Activated naive CD8-positive, alpha-beta T cell treated with anti-CD3 and anti-CD28 coated beads for 36 hours (primary cell): ENCODE results near the gene ASCC1. TPM values are rescaled to one million over a fixed set of nuclear protein-coding genes. Genes with fewer than 3 reads are reported as not detected.
A peak's percentile ranks its signal among the peaks of the same experiment; 100 is the strongest.
"Not testable (repeated sequence)": the region's sequence is repeated elsewhere in the genome, so short reads cannot be mapped to it uniquely, and the experiment has no call there.

Source experiments
- DNase-seq: peaks from one replicate; pipeline ENCODE4 v3.0.0; 2021
- H3K27ac Mint-ChIP-seq: one replicate; pipeline ENCODE4 v1.8.0; 2022; ENCODE audit warnings: mild to moderate bottlenecking, moderate library complexity, mixed read lengths
- H3K27me3 Mint-ChIP-seq: one replicate; pipeline ENCODE4 v1.8.0; 2022; ENCODE audit warnings: mild to moderate bottlenecking, mixed read lengths
- H3K36me3 Mint-ChIP-seq: one replicate; pipeline ENCODE4 v1.8.0; 2021; ENCODE audit warnings: mild to moderate bottlenecking, mixed read lengths
- H3K4me1 Mint-ChIP-seq: one replicate; pipeline ENCODE4 v1.8.0; 2021; ENCODE audit warnings: mixed read lengths
- H3K4me3 Mint-ChIP-seq: one replicate; pipeline ENCODE4 v1.8.0; 2022; ENCODE audit warnings: mild to moderate bottlenecking, moderate library complexity, mixed read lengths
- H3K9me3 Mint-ChIP-seq: one replicate; pipeline ENCODE4 v1.8.0; 2022; ENCODE audit warnings: mixed read lengths
- total RNA-seq, 2 experiments: library from RNA; stranded (reverse); gene quantifications; one replicate each; pipeline ENCODE4 v1.2.3, GENCODE V29; 2021

Gene ASCC1
- total RNA-seq, 2 experiments from 2014 or later = 57.3 to 57.7 TPM

DNA sequence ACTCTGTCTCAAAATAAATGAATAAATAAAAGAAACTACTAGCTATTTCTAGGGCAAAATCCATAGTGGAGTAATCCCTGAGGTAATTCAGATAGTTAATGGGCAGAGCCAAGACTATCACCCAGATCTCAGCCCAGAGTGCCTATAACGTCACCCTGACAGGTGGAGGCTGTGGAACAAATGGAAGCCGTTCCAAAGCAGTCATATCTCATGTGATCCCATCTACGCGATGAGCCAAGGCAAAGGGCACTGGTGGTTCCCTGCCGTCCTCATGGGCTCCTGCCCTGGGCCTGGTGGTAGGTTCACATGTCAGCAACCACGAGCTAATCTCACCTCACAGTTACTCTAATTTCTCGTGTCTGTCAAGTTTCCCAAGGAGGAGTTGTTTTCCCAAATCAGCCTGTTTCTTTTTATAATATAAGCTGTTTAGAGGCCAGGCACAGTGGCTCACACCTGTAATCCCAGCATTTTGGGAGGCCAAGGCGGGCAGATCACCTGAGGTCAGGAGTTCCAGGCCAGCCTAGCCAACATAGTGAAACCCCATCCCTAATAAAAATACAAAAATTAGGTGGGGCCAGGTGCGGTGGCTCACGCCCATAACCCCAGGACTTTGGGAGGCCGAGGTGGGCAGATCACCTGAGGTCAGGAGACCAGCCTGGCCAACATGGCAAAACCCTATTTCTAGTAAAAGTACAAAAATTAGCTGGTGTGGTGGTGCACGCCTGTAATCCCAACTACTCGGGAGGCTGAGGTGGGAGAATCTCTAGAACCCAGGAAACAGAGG lies 22.5 kb upstream of the ASCC1 start:
- Mint-ChIP-seq H3K27me3 (no peaks in the 10 kb centered on the region), H3K9me3 (no peaks in the 10 kb centered on the region), H3K36me3 (peaks cover 19% of the 10 kb centered on the region), H3K4me1 (peaks cover 33% of the 10 kb centered on the region), H3K4me3 (no peak overlapping the region), H3K27ac (no peak overlapping the region)
- no peak for DNase-seq

DNA sequence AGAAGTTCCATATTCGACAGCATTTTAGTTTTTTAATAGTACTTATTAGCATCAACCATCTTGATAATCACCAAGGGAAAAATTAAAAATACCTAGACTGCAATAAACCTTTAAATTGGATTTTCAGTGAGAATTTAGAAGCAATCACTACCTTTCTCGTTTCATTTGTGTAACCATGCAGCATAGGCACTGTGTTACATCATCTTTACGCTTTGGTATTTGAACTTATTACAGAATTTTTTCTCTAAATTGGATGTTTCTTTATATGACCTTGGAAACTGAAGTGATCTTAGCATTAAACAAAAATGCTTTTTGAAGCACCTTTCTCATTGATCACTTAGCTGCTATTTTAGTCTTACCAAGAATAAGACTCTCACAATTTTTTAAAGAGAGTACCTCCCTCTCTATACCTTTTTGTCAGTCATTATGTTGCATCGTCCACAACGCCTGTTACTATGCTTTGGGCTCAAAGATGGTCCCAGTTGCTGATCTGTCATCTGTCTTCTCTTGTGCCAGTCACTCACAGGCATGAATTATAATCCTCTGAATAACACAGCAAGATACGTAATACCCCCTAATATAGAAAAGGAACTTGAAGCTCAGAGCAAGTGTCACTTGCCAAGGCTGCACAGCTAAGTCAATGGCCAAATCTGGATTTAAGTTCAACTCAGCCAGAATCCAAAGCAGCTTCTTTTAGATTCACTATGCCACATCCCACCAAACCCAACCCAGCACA lies 19.6 kb upstream of the ASCC1 start:
- Mint-ChIP-seq H3K27ac (peak overlapping the region; percentile 60), H3K9me3 (no peaks in the 10 kb centered on the region), H3K36me3 (peaks cover 26% of the 10 kb centered on the region), H3K27me3 (no peaks in the 10 kb centered on the region), H3K4me1 (peaks cover 11% of the 10 kb centered on the region), H3K4me3 (no peak overlapping the region)
- no peak for DNase-seq

- peaks cover 11% of the 10 kb centered on the region for H3K4me1 Mint-ChIP-seq
- no peaks in the 10 kb centered on the region for H3K9me3 Mint-ChIP-seq
- peaks cover 33% of the 10 kb centered on the region for H3K36me3 Mint-ChIP-seq
- H3K27ac Mint-ChIP-seq = no peak overlapping the region
- H3K27me3 Mint-ChIP-seq = no peaks in the 10 kb centered on the region
- H3K4me3 Mint-ChIP-seq = no peak overlapping the region
- no peak for DNase-seq
Observed at GRCh38 chr10:72234560-72235095, 18.6 kb upstream of the ASCC1 start.

- H3K4me1 Mint-ChIP-seq = peaks cover 17% of the 10 kb centered on the region
- H3K27ac Mint-ChIP-seq = no peak overlapping the region
- peaks cover 39% of the 10 kb centered on the region for H3K36me3 Mint-ChIP-seq
- no peak overlapping the region for H3K4me3 Mint-ChIP-seq
- no peaks in the 10 kb centered on the region for H3K9me3 Mint-ChIP-seq
- no peaks in the 10 kb centered on the region for H3K27me3 Mint-ChIP-seq
- no peak for DNase-seq
Observed at GRCh38 chr10:72233621-72234020, 17.5 kb upstream of the ASCC1 start.

GRCh38 chr10:72229261-72230251 lies 13.5 kb upstream of the ASCC1 start:
- peaks cover 34% of the 10 kb centered on the region for H3K4me1 Mint-ChIP-seq
- no peaks in the 10 kb centered on the region for H3K9me3 Mint-ChIP-seq
- DNase-seq = no peak
- peaks cover 40% of the 10 kb centered on the region for H3K36me3 Mint-ChIP-seq
- H3K27me3 Mint-ChIP-seq = no peaks in the 10 kb centered on the region
- H3K27ac Mint-ChIP-seq = peak overlapping the region; percentile 68
- H3K4me3 Mint-ChIP-seq = no peak overlapping the region

DNA sequence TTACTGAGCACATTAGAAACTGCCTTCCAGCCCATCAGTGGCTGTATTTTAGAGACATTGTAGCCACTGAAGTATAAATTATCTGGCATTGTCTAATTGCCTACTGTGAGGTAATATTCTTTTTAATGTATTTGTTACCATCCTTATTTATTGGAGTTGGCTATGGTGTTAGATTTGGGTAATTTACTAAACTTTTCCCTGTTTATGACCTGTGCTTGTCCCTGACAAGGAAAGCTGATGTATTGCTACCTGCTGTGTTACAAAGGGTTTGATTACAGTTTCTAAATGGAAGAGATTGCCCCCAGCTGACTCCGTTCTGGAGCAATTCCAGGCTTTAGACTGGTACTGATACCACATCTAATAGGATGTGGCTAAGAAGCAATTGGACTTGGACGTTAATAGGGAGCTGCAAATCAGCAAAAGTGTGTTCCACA lies 12.3 kb upstream of the ASCC1 start:
- Mint-ChIP-seq H3K4me3 (no peak overlapping the region), H3K36me3 (peaks cover 45% of the 10 kb centered on the region), H3K9me3 (no peaks in the 10 kb centered on the region), H3K27me3 (no peaks in the 10 kb centered on the region), H3K4me1 (peaks cover 44% of the 10 kb centered on the region), H3K27ac (peak overlapping the region; percentile 51)
- DNase-seq = no peak

DNA sequence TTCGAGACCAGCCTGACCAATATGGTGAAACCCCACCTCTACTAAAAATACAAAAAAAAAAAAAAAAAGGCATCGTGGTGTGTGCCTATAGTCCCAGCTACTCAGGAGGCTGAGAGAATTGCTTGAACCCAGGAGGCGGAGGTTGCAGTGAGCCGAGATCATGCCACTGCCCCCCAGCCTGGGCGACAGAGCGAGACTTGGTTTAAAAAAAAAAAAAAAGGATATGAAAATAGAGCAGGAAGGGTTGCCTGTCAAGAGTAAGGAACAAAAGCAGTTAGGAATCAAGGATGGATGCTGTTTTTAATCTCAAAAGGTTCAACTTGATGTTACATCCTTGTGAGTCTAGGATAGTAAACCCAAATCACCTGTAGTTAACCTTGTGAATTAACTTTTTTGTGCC lies 11.8 kb upstream of the ASCC1 start:
- H3K9me3 Mint-ChIP-seq = no peaks in the 10 kb centered on the region
- H3K4me1 Mint-ChIP-seq = peaks cover 44% of the 10 kb centered on the region
- peaks cover 40% of the 10 kb centered on the region for H3K36me3 Mint-ChIP-seq
- H3K4me3 Mint-ChIP-seq = no peak overlapping the region
- no peak for DNase-seq
- no peak overlapping the region for H3K27ac Mint-ChIP-seq
- no peaks in the 10 kb centered on the region for H3K27me3 Mint-ChIP-seq

DNA sequence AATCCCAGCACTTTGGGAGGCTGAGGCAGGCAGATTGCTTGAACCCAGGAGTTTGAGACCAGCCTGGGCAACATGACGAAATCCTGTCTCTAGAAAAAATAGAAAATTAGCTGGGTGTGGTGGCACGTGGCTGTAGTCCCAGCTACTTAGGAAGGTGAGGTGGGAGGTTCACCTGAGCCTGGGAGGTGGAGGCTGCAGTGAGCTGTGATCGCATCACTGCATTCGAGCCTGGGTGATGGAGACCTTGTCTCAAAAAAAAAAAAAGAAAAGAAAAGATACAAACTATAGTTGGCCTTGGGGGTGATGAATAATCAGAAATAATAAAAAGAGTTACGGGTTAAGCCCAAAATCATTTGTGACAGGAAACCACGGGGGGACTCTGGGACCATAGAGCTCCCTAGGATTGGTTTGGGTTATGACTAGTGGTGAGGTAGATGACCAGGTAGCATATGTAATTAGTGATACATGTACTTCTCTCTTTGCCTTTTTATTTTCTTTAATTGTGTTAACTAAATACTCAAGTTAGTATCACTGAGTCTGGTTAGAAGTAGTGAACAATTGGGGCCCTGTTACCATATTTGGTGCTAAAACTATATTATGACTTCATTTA lies 10.4 kb upstream of the ASCC1 start:
- DNase-seq = no peak
- no peaks in the 10 kb centered on the region for H3K9me3 Mint-ChIP-seq
- no peaks in the 10 kb centered on the region for H3K27me3 Mint-ChIP-seq
- H3K27ac Mint-ChIP-seq = peak overlapping the region; percentile 82
- H3K36me3 Mint-ChIP-seq = peaks cover 39% of the 10 kb centered on the region
- peaks cover 47% of the 10 kb centered on the region for H3K4me1 Mint-ChIP-seq
- no peak overlapping the region for H3K4me3 Mint-ChIP-seq

DNA sequence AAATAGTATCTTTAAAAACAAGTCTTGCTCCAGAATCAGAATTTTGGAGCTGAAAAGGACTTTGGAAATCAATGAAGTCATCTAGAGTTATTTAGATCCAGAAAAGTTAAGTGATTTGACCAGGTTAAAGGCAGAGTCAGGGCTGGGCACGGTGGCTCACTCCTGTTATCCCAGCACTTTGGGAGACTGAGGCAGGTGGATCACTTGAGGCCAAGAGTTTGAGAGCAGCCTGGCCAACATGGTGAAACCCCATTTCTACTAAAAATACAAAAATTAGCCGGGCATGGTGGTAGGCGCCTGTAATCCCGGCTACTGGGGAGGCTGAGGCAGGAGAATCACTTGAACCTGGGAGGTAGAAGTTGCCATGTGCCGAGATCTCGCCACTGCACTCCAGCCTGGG lies 8.1 kb upstream of the ASCC1 start:
- not testable (repeated sequence) for H3K9me3 Mint-ChIP-seq, H3K4me3 Mint-ChIP-seq, DNase-seq, H3K27me3 Mint-ChIP-seq
- Mint-ChIP-seq H3K4me1 (peaks cover 54% of the 10 kb centered on the region), H3K36me3 (peaks cover 27% of the 10 kb centered on the region), H3K27ac (peak overlapping the region; percentile 78)

DNA sequence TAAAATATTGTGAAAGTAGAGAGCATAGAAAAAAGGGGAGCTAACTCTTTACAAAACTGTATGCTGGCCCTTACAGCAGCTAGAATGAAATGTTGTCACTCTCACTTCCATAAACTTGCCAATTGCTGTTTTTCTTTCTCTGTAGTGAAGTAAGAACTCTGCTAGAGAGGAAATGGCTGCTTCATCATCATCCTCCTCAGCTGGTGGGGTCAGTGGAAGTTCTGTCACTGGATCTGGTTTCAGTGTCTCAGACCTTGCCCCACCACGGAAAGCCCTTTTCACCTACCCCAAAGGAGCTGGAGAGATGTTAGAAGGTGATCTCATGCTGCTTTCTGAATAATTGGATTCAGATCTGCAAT lies 7.6 kb upstream of the ASCC1 start:
- peaks cover 28% of the 10 kb centered on the region for H3K36me3 Mint-ChIP-seq
- H3K27me3 Mint-ChIP-seq = no peaks in the 10 kb centered on the region
- H3K4me3 Mint-ChIP-seq = peak overlapping the region; percentile 12
- peaks cover 56% of the 10 kb centered on the region for H3K4me1 Mint-ChIP-seq
- peak overlapping the region; percentile 78 for H3K27ac Mint-ChIP-seq
- peak; percentile 37 for DNase-seq
- no peaks in the 10 kb centered on the region for H3K9me3 Mint-ChIP-seq

- no peaks in the 10 kb centered on the region for H3K27me3 Mint-ChIP-seq
- no peaks in the 10 kb centered on the region for H3K9me3 Mint-ChIP-seq
- H3K36me3 Mint-ChIP-seq = peaks cover 35% of the 10 kb centered on the region
- H3K4me3 Mint-ChIP-seq = no peak overlapping the region
- H3K4me1 Mint-ChIP-seq = peaks cover 51% of the 10 kb centered on the region
- no peak for DNase-seq
- H3K27ac Mint-ChIP-seq = no peak overlapping the region
Observed at GRCh38 chr10:72221278-72221677, 5.2 kb upstream of the ASCC1 start.

- DNase-seq = no peak
- H3K4me3 Mint-ChIP-seq = no peak overlapping the region
- H3K27ac Mint-ChIP-seq = peak overlapping the region; percentile 77
- H3K27me3 Mint-ChIP-seq = no peaks in the 10 kb centered on the region
- peaks cover 37% of the 10 kb centered on the region for H3K36me3 Mint-ChIP-seq
- H3K4me1 Mint-ChIP-seq = peaks cover 51% of the 10 kb centered on the region
- no peaks in the 10 kb centered on the region for H3K9me3 Mint-ChIP-seq
Observed at GRCh38 chr10:72220637-72221036, 4.6 kb upstream of the ASCC1 start.

GRCh38 chr10:72219235-72219814 lies 3.2 kb upstream of the ASCC1 start:
- Mint-ChIP-seq H3K27ac (peak overlapping the region; percentile 97), H3K27me3 (no peaks in the 10 kb centered on the region), H3K36me3 (peaks cover 34% of the 10 kb centered on the region), H3K4me1 (peaks cover 54% of the 10 kb centered on the region), H3K4me3 (peak overlapping the region; percentile 77), H3K9me3 (no peaks in the 10 kb centered on the region)
- DNase-seq = no peak

- peak overlapping the region; percentile 77 for H3K4me3 Mint-ChIP-seq
- H3K4me1 Mint-ChIP-seq = peaks cover 50% of the 10 kb centered on the region
- peaks cover 31% of the 10 kb centered on the region for H3K36me3 Mint-ChIP-seq
- H3K9me3 Mint-ChIP-seq = no peaks in the 10 kb centered on the region
- peak overlapping the region; percentile 97 for H3K27ac Mint-ChIP-seq
- no peaks in the 10 kb centered on the region for H3K27me3 Mint-ChIP-seq
- DNase-seq = no peak
Observed at GRCh38 chr10:72218726-72219125, 2.6 kb upstream of the ASCC1 start.
